ENCODE results near the gene OR6S1.
"Not testable (repeated sequence)": the region's sequence is repeated elsewhere in the genome, so short reads cannot be mapped to it uniquely, and the experiment has no call there.

The OR6S1 gene

GRCh38 chr14:20668969-20669368 is 27.5 kb upstream of the OR6S1 start:
- no peak for DNase-seq

- DNase-seq = no peak
These were observed 26.5 kb upstream of the OR6S1 start for GRCh38 chr14:20667957-20668356.

- not testable (repeated sequence) for DNase-seq
These were observed 25.0 kb upstream of the OR6S1 start for GRCh38 chr14:20666400-20666961.

- DNase-seq = no peak
These were observed 21.7 kb upstream of the OR6S1 start for GRCh38 chr14:20662968-20663732.

GRCh38 chr14:20661197-20661596 is 19.7 kb upstream of the OR6S1 start:
- no peak for DNase-seq

- no peak for DNase-seq
These were observed 18.4 kb upstream of the OR6S1 start for GRCh38 chr14:20659813-20660395.

- DNase-seq = no peak
These were observed 17.8 kb upstream of the OR6S1 start for GRCh38 chr14:20659336-20659735.

- no peak for DNase-seq
These were observed 16.8 kb upstream of the OR6S1 start for GRCh38 chr14:20658246-20658645.

GRCh38 chr14:20657216-20658211 is 16.0 kb upstream of the OR6S1 start:
- no peak for DNase-seq

GRCh38 chr14:20656274-20656673 is 14.8 kb upstream of the OR6S1 start:
- no peak for DNase-seq

GRCh38 chr14:20655851-20656250 is 14.4 kb upstream of the OR6S1 start:
- no peak for DNase-seq

- no peak for DNase-seq
These were observed 11.8 kb upstream of the OR6S1 start for GRCh38 chr14:20652996-20653975.

GRCh38 chr14:20645481-20645880 is 4.0 kb upstream of the OR6S1 start:
- DNase-seq = no peak

- no peak for DNase-seq
These were observed 3.0 kb upstream of the OR6S1 start for GRCh38 chr14:20644520-20644919.

GRCh38 chr14:20642755-20643154 is 1.3 kb upstream of the OR6S1 start:
- DNase-seq = not testable (repeated sequence)

- no peak for DNase-seq
These were observed 691 bp upstream of the OR6S1 start for GRCh38 chr14:20642182-20642581.

GRCh38 chr14:20632831-20633691 is 8.4 kb downstream of the OR6S1 start:
- no peak for DNase-seq

GRCh38 chr14:20632448-20632830 is 9.1 kb downstream of the OR6S1 start:
- DNase-seq = no peak

- DNase-seq = no peak
These were observed 9.6 kb downstream of the OR6S1 start for GRCh38 chr14:20631880-20632389.

- no peak for DNase-seq
These were observed 10.2 kb downstream of the OR6S1 start for GRCh38 chr14:20631023-20631879.

Data from right forelimb (tissue), 1 donor.